Pancreas (tissue), 10 donors: ENCODE data around the gene SPEG. TPM values are rescaled to one million over a fixed set of nuclear protein-coding genes. Genes with fewer than 3 reads are reported as not detected.

Source experiments
- ATAC-seq, 4 donors: fragments of 200-7000 bp; cut with Tn5 transposase; one replicate each; pipeline versions ENCODE4 v1.8.0 to v1.9.1; 2020; ENCODE audit warnings: mild to moderate bottlenecking in 4 of 4, moderate library complexity in 4 of 4
- DNase-seq, 6 donors: peaks; one replicate each; pipeline ENCODE4 v3.0.0-alpha.2; 2020
- FAIRE-seq: peaks from 2 replicates; lab custom pipeline; 2012; peaks lifted over from hg19 to GRCh38; lab: Jason Lieb, UNC
- H3K27ac ChIP-seq, 4 donors: fragments of 200-600 bp; sonication (generic); 1 replicate in 3 of 4; 2 replicates in 1 of 4; pipeline versions ENCODE4 v1.5.0 to v1.8.0; 2020
- H3K27me3 ChIP-seq, 4 donors: fragments of 200-600 bp; one replicate each; pipeline ENCODE4 v1.8.0; 2021
- H3K36me3 ChIP-seq, 3 donors: fragments of 200-600 bp; sonication (generic) in 1 of 3; one replicate each; pipeline versions ENCODE4 v1.5.0 to v1.8.0; 2020 to 2021
- H3K4me1 ChIP-seq, 3 donors: fragments of 200-600 bp; one replicate each; pipeline ENCODE4 v1.8.0; 2021
- H3K4me3 ChIP-seq, 4 donors: fragments of 200-600 bp; sonication (generic) in 2 of 4; one replicate each; pipeline versions ENCODE4 v1.5.0 to v1.8.0; 2020 to 2021
- H3K9me3 ChIP-seq, 4 donors: fragments of 200-600 bp; one replicate each; pipeline ENCODE4 v1.8.0; 2021
- WGBS, 2 donors: extraction: QIAGEN DNeasy Blood & Tissue Kit; methylation state at CpG; one replicate each; pipeline ENCODE4 v1.1.7; 2013; 5-methylcytosine and 5-hydroxymethylcytosine counted together
- intact Hi-C, 3 donors: fragments of 100-400 bp; cut with DNase I; formaldehyde crosslinking; loops; one replicate each; pipeline versions ENCODE4 v1.11.1 to v1.14.2; 2022
- polyA plus RNA-seq, 2 donors: library from polyadenylated mRNA; stranded (reverse); fragments of 200-250 nt; gene quantifications; one replicate each; pipeline ENCODE4 v1.2.3, GENCODE V29; 2013
- total RNA-seq, 6 donors: library from RNA; stranded (reverse); fragmentation: NEBNext Ultra II Directional in 4 of 6; extraction: Animal tissue kit (Norgen Biotek cat#: 25700) in 4 of 6; gene quantifications; one replicate each; pipeline versions ENCODE4 v1.2.1 to v1.2.4, GENCODE V29; 2021 to 2023
- TF ChIP-seq, protein P1 (sequence below), 4 donors: fragments of 200-600 bp; sonication (generic) in 3 of 4; IDR thresholded peaks; one replicate each; pipeline versions ENCODE4 v1.5.0 to v1.8.0; 2021; ENCODE audit warnings: antibody characterized with exemption in 4 of 4
- donor health status: healthy with polysubstance abuse.
- donor health status: DM: no; HTN: no; CAD: no; lungs with moderate emphysema.
- donor health status: DM: no; HTN: no; CAD: no.
- donor health status: control.
- donor health status: control.
- donor health status: Bipolar disorder and iron deficiency.
- donor health status: DM: yes; HTN: yes; CAD: no.
- donor health status: DM: no; HTN: no; CAD: no.
- donor health status: DM: no; HTN: no; CAD: no.
- donor health status: DM: yes; HTN: yes; CAD: no.

The SPEG gene
- total and polyA plus RNA-seq, 8 donors, result 2.6 to 33.3 (median 4.2) TPM

DNA sequence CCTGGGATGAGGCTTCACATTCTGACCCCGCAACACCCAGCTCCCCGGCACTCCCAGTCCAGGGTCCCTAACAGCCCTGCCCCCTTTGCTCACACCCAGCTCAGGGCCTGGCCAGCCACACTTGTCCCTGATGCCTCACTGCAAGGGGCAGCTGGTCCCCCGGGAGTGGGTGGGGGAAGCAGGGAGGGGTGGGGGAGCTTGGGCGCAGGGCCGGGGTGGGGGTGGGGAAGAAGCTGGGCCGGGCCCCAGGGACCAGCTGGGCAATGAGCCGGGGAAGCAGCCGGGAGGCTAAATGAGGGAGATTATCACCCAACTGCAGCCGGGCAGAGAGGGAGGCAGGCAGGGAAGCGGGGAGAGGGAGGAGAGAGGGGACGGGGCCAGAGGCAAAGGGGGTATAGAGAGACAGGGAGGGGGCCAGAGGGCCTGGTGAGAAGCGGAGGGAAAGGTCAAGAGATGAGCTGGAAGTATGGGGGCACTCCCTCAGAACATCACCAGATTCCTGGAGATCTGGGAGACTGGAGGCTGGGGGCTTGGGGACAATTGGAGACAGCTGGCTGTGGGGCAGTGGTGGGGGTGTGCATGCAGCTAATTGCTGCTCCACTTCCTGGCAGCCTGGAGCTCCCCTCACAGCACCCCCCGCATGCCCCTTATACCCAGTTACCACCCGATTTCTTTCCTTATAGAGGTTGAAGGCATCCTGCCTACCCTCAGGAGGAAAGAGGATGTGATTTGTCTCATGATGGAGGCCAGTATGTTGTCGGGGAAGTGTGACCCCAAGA, 77.1 kb downstream of the SPEG start:
- H3K4me3 ChIP-seq, result no peak overlapping the region
- H3K9me3 ChIP-seq, result no peaks in the 10 kb centered on the region
- peaks cover 0 to under 1% (median 0%) of the 10 kb centered on the region in 3 donors for H3K36me3 ChIP-seq
- H3K4me1 ChIP-seq, result peaks cover 0 to 4% (median 0%) of the 10 kb centered on the region in 3 donors
- no peak overlapping the region for H3K27ac ChIP-seq
- 28 to 33% methylated on average over 14 to 15 of the region's 15 CpGs for WGBS, 2 donors
- TF ChIP-seq, protein P1, sequence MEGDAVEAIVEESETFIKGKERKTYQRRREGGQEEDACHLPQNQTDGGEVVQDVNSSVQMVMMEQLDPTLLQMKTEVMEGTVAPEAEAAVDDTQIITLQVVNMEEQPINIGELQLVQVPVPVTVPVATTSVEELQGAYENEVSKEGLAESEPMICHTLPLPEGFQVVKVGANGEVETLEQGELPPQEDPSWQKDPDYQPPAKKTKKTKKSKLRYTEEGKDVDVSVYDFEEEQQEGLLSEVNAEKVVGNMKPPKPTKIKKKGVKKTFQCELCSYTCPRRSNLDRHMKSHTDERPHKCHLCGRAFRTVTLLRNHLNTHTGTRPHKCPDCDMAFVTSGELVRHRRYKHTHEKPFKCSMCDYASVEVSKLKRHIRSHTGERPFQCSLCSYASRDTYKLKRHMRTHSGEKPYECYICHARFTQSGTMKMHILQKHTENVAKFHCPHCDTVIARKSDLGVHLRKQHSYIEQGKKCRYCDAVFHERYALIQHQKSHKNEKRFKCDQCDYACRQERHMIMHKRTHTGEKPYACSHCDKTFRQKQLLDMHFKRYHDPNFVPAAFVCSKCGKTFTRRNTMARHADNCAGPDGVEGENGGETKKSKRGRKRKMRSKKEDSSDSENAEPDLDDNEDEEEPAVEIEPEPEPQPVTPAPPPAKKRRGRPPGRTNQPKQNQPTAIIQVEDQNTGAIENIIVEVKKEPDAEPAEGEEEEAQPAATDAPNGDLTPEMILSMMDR (IDR thresholded peaks at IDR 0.05), result no peak
- intact Hi-C loops, result no loop called here
- peak in 2 of 6 donors; percentile 24 to 69 for DNase-seq
- no peaks in the 10 kb centered on the region for H3K27me3 ChIP-seq
- no peak for FAIRE-seq
- ATAC-seq, result no peak

DNA sequence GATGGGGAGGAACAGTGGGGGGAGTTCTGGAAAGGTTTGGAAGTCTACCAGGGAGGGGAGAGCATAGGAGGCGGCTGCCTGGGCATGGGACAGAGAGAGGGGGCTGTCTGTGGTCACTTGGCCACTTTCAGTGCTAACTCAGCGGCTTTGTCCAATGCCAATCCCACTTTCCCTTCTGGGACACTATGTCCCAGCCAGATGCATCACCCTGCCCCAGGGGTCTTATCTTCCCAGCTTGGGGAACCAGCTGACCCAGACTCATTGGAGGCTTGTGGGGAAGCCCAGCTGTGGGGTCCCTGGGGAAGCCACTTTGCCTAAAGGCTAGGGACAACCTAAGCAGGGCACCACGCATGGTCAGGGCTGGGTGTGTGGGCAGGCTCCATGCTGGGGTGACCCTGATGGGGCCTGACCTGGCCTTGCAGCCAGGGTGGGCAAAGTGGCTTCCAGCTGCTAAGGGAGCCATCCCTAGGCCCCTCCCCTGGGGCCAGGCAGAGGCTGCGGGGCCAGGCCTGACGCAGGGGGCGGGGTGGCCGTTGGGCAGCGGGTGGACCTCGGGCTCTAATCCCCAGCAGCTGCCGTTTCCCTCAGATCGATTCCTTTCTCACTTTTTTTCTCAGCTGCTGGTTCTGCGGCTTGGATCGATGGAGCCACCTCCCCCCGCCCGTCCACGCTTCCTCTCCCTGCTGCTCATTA, 78.0 kb downstream of the SPEG start:
- FAIRE-seq (no peak), ATAC-seq (no peak), DNase-seq (peak in 1 of 6 donors; percentile 18)
- TF ChIP-seq, protein P1 (IDR thresholded peaks at IDR 0.05), result no peak
- Histone ChIP-seq H3K27ac (no peak overlapping the region), H3K36me3 (no peaks in the 10 kb centered on the region), H3K4me1 (peaks cover 0 to 4% (median 0%) of the 10 kb centered on the region in 3 donors), H3K27me3 (no peaks in the 10 kb centered on the region), H3K4me3 (no peak overlapping the region), H3K9me3 (no peaks in the 10 kb centered on the region)
- WGBS, 2 donors, result 11 to 13% methylated on average over 15 to 16 of the region's 16 CpGs
- intact Hi-C loops, result no loop called here

DNA sequence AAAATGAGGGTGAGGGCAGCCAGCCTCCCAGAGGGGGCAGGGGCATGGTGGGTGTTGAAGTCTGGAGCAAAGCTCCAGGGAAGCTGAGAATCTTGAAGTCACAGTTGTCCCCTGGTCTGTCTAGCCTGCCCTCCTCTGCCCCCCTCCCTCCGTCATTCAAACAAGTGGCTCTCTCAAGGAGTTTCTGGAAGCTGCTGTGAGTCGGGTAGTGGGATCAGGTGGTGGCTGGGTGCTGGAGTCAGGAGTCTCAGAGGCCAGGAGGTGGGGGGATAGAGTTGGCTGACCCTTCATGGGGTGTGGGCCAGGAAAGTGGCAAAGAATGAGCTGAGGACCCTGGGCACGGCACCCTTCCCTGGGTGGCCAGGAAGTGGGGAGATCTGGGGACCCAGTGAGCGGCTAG, 79.1 kb downstream of the SPEG start:
- Histone ChIP-seq H3K4me3 (no peak overlapping the region), H3K36me3 (no peaks in the 10 kb centered on the region), H3K27ac (no peak overlapping the region), H3K27me3 (no peaks in the 10 kb centered on the region), H3K9me3 (no peaks in the 10 kb centered on the region), H3K4me1 (peaks cover 0 to 4% (median 0%) of the 10 kb centered on the region in 3 donors)
- WGBS, 2 donors, result 26 to 40% methylated on average over 4 of the region's 4 CpGs
- DNase-seq (no peak), ATAC-seq (no peak), FAIRE-seq (no peak)
- intact Hi-C loops, result no loop called here
- TF ChIP-seq, protein P1 (IDR thresholded peaks at IDR 0.05), result no peak

DNA sequence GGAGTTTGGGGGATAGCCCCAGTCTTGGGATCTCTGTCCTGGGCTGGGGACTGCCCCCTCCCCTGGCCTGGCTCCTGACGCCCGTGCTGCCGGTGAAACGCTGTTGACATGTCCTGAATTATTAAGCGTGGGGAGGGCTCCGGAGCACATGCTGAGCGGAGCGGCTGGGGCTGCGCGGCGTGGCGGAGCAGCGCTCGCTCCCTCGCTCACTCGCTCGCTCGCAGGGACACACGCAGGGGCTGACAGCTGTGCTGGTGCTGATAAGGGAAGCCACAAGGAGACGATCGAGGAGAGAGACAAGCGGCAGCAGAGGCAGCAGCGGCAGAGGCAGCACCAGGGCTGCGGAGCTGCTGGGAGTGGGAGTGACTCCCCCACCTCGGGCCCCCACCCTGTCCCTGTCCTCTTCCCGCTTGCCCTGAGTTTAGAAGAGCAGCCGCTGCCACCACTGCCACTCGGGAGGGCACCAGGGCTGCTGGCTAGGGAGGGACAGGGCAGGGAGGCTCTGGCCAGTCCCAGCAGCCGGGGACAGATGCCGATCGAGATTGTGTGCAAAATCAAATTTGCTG, 79.6 kb downstream of the SPEG start, which contains the start of gene ASIC4:
Gene ASIC4 (plus strand): TSS at position 287 of the 566 bp plus-strand sequence. CDS start 243 bp downstream, at position 530.
- DNase-seq, result no peak
- WGBS, 2 donors, result 12 to 17% methylated on average over 30 to 31 of the region's 31 CpGs
- H3K27me3 ChIP-seq, result no peaks in the 10 kb centered on the region

More for the DNA sequence above, 79.6 kb downstream of the SPEG start, which contains the start of gene ASIC4:
- TF ChIP-seq, protein P1 (IDR thresholded peaks at IDR 0.05), result no peak
- ATAC-seq (peak in 2 of 4 donors; percentile 9 to 13), FAIRE-seq (no peak)
- no peaks in the 10 kb centered on the region for H3K4me1 ChIP-seq
- no peak within 1 kb of the TSS for H3K27ac ChIP-seq
- intact Hi-C loops, result no loop called here
- H3K36me3 ChIP-seq, result no peaks in the 10 kb centered on the region
- H3K9me3 ChIP-seq, result no peaks in the 10 kb centered on the region
- no peak within 1 kb of the TSS for H3K4me3 ChIP-seq
